ENCODE results near the gene CRNN. TPM values are rescaled to one million over a fixed set of nuclear protein-coding genes. Genes with fewer than 3 reads are reported as not detected.

The CRNN gene
- total and polyA plus RNA-seq, 2 experiments from 2014 or later: not detected

GRCh38 chr1:152380932-152381331, 33.1 kb downstream of the CRNN start:
- H3K27me3 ChIP-seq (replicated peaks; ENCODE audit: insufficient read depth): peaks cover 16% of the 10 kb centered on the region
- H3K9ac ChIP-seq: no peak overlapping the region
- no peaks in the 10 kb centered on the region for H3K79me2 ChIP-seq (ENCODE audit: insufficient read depth)
- H3K4me3 ChIP-seq: no peak overlapping the region
- no peak overlapping the region for H3K27ac ChIP-seq
- DNase-seq: no peak
- no peaks in the 10 kb centered on the region for H3F3A ChIP-seq (ENCODE audit: insufficient read depth)
- H3K9me2 ChIP-seq (ENCODE audit: insufficient read depth): no peaks in the 10 kb centered on the region
- WGBS, 2 experiments (ENCODE audit: low coverage in 1 of 2, low lambda C conversion rate in 2 of 2, missing lambda C conversion rate in 2 of 2): 64 to 71% methylated on average over 16 of the region's 16 CpGs
- no peak for TF ChIP-seq EZH2phosphoT487 (IDR thresholded peaks at IDR 0.05; ENCODE audit: insufficient read depth, low read depth)
- TF ChIP-seq EZH2 (IDR thresholded peaks at IDR 0.05; ENCODE audit: insufficient read depth, poor library complexity, severe bottlenecking): no peak
- H3K9me3 ChIP-seq (ENCODE audit: low read depth): no peaks in the 10 kb centered on the region
- no peak overlapping the region for H3K4me2 ChIP-seq (ENCODE audit: unreplicated experiment)
- no peaks in the 10 kb centered on the region for H4K20me1 ChIP-seq (ENCODE audit: insufficient read depth)
- H3K4me1 ChIP-seq (ENCODE audit: insufficient read depth): no peaks in the 10 kb centered on the region
- in situ Hi-C loops (cut with MboI): no loop called here
- H2AFZ ChIP-seq: no peak overlapping the region
- no peaks in the 10 kb centered on the region for H3K36me3 ChIP-seq (ENCODE audit: low read depth)

DNA sequence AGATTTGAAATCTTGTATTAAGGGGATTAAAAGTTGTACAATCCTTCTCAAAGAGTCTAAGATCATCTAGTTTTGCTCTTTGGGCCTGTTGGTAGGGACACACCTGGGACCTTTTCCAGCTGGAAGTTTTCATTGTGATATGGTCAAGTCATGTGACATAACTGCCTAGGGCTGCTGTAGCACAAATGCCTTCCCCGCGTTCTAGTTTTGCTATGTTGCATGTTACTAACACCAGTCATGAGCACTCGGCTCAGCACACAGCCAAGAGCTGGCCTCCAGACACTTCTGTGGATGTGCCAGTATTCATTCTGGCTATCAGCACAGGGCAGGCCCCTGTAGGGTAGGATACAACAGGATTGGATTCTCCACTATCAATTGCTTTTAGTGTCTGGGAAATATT, 39.6 kb downstream of the CRNN start:
- no peak overlapping the region for H3K4me3 ChIP-seq
- no peak for DNase-seq
- H3K79me2 ChIP-seq (ENCODE audit: insufficient read depth): no peaks in the 10 kb centered on the region
- no peak overlapping the region for H3K9ac ChIP-seq
- no peaks in the 10 kb centered on the region for H3K9me3 ChIP-seq (ENCODE audit: low read depth)
- H3K9me2 ChIP-seq (ENCODE audit: insufficient read depth): no peaks in the 10 kb centered on the region
- WGBS, 2 experiments (ENCODE audit: low coverage in 1 of 2, low lambda C conversion rate in 2 of 2, missing lambda C conversion rate in 2 of 2): 60 to 61% methylated on average over 3 of the region's 3 CpGs
- no peaks in the 10 kb centered on the region for H4K20me1 ChIP-seq (ENCODE audit: insufficient read depth)
- no peak overlapping the region for H3K4me2 ChIP-seq (ENCODE audit: unreplicated experiment)
- in situ Hi-C loops (cut with MboI): no loop called here
- no peak overlapping the region for H3K27ac ChIP-seq
- H3K36me3 ChIP-seq (ENCODE audit: low read depth): no peaks in the 10 kb centered on the region
- H2AFZ ChIP-seq: no peak overlapping the region
- no peaks in the 10 kb centered on the region for H3K4me1 ChIP-seq (ENCODE audit: insufficient read depth)
- no peaks in the 10 kb centered on the region for H3K27me3 ChIP-seq (replicated peaks; ENCODE audit: insufficient read depth)
- no peak for TF ChIP-seq EZH2 (IDR thresholded peaks at IDR 0.05; ENCODE audit: insufficient read depth, poor library complexity, severe bottlenecking)
- no peak for TF ChIP-seq EZH2phosphoT487 (IDR thresholded peaks at IDR 0.05; ENCODE audit: insufficient read depth, low read depth)
- no peaks in the 10 kb centered on the region for H3F3A ChIP-seq (ENCODE audit: insufficient read depth)

- Histone ChIP-seq H3K4me2 (ENCODE audit: unreplicated experiment) (no peak overlapping the region), H4K20me1 (ENCODE audit: insufficient read depth) (no peaks in the 10 kb centered on the region), H3K27ac (no peak overlapping the region), H3K4me1 (ENCODE audit: insufficient read depth) (no peaks in the 10 kb centered on the region), H3K27me3 (replicated peaks; ENCODE audit: insufficient read depth) (no peaks in the 10 kb centered on the region), H3K36me3 (ENCODE audit: low read depth) (no peaks in the 10 kb centered on the region), H3F3A (ENCODE audit: insufficient read depth) (no peaks in the 10 kb centered on the region), H3K79me2 (ENCODE audit: insufficient read depth) (no peaks in the 10 kb centered on the region), H3K4me3 (no peak overlapping the region), H3K9ac (no peak overlapping the region), H2AFZ (no peak overlapping the region), H3K9me3 (ENCODE audit: low read depth) (no peaks in the 10 kb centered on the region), H3K9me2 (ENCODE audit: insufficient read depth) (no peaks in the 10 kb centered on the region)
- in situ Hi-C loops (cut with MboI): no loop called here
- no peak for TF ChIP-seq EZH2 (IDR thresholded peaks at IDR 0.05; ENCODE audit: insufficient read depth, poor library complexity, severe bottlenecking)
- TF ChIP-seq EZH2phosphoT487 (IDR thresholded peaks at IDR 0.05; ENCODE audit: insufficient read depth, low read depth): no peak
- WGBS, 2 experiments (ENCODE audit: low coverage in 1 of 2, low lambda C conversion rate in 2 of 2, missing lambda C conversion rate in 2 of 2): 33 to 55% methylated on average over 1 of the region's 1 CpG
- no peak for DNase-seq
These were observed 41.4 kb downstream of the CRNN start for GRCh38 chr1:152372672-152373071.

DNA sequence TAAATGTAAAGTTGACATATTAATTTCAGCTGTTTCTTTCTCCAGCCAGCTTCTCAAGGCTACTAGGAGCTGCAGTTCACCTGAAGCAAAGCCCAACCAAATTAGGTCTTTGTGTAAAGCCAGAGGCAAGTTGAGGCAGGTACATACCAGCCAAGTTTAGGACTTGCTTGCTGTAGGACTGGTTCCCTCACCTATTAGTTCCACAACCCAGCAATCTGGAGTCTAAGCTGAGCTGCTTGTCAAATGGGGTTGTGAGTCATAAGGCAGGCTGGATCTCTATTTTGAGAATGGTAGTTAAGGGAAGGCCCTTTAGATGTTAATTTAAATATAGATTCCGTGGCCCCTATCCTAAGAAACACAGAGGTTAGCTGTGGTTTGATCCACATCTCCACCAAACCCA, 46.6 kb downstream of the CRNN start:
- no peaks in the 10 kb centered on the region for H3K36me3 ChIP-seq (ENCODE audit: low read depth)
- no peaks in the 10 kb centered on the region for H3K79me2 ChIP-seq (ENCODE audit: insufficient read depth)
- H3K9me3 ChIP-seq (ENCODE audit: low read depth): no peaks in the 10 kb centered on the region
- WGBS, 2 experiments (ENCODE audit: low coverage in 1 of 2, low lambda C conversion rate in 2 of 2, missing lambda C conversion rate in 2 of 2): 21 to 24% methylated on average over 1 of the region's 1 CpG
- no peaks in the 10 kb centered on the region for H3K9me2 ChIP-seq (ENCODE audit: insufficient read depth)
- no peaks in the 10 kb centered on the region for H3K27me3 ChIP-seq (replicated peaks; ENCODE audit: insufficient read depth)
- H3K4me2 ChIP-seq (ENCODE audit: unreplicated experiment): no peak overlapping the region
- no peaks in the 10 kb centered on the region for H4K20me1 ChIP-seq (ENCODE audit: insufficient read depth)
- H3K4me1 ChIP-seq (ENCODE audit: insufficient read depth): peaks cover 14% of the 10 kb centered on the region; the same call in 1 of the 2 replicates
- no peak for TF ChIP-seq EZH2phosphoT487 (IDR thresholded peaks at IDR 0.05; ENCODE audit: insufficient read depth, low read depth)
- TF ChIP-seq EZH2 (IDR thresholded peaks at IDR 0.05; ENCODE audit: insufficient read depth, poor library complexity, severe bottlenecking): no peak
- H3K27ac ChIP-seq: no peak overlapping the region
- H3F3A ChIP-seq (ENCODE audit: insufficient read depth): 0 out of 2 replicates have a peak, but pooled peaks cover 4% of the 10 kb centered on the region
- H3K9ac ChIP-seq: no peak overlapping the region
- H3K4me3 ChIP-seq: no peak overlapping the region
- no peak for DNase-seq
- in situ Hi-C loops (cut with MboI): loop anchor here (5.0 kb wide), 1 partner anchor 50 kb away; no protein-coding TSS in a partner anchor
- H2AFZ ChIP-seq: no peak overlapping the region

GRCh38 chr1:152359906-152360305, 54.2 kb downstream of the CRNN start, which contains the start of gene FLG2:
Gene FLG2, minus strand, starts transcription at chr1:152360006. Its CDS starts 1,122 bp downstream, at chr1:152358884.
- Histone ChIP-seq H3K27me3 (replicated peaks; ENCODE audit: insufficient read depth) (no peaks in the 10 kb centered on the region), H3K4me3 (no peak within 1 kb of the TSS), H3K36me3 (ENCODE audit: low read depth) (no peaks in the 10 kb centered on the region), H3K9me2 (ENCODE audit: insufficient read depth) (no peaks in the 10 kb centered on the region), H3F3A (ENCODE audit: insufficient read depth) (no peaks in the 10 kb centered on the region), H3K79me2 (ENCODE audit: insufficient read depth) (no peaks in the 10 kb centered on the region), H2AFZ (no peak within 1 kb of the TSS), H3K4me2 (ENCODE audit: unreplicated experiment) (no peak within 1 kb of the TSS), H3K9me3 (ENCODE audit: low read depth) (no peaks in the 10 kb centered on the region), H3K27ac (no peak within 1 kb of the TSS), H3K9ac (no peak within 1 kb of the TSS), H3K4me1 (ENCODE audit: insufficient read depth) (peaks cover 8% of the 10 kb centered on the region; the same call in 1 of the 2 replicates), H4K20me1 (ENCODE audit: insufficient read depth) (no peaks in the 10 kb centered on the region)
- WGBS, 2 experiments (ENCODE audit: low coverage in 1 of 2, low lambda C conversion rate in 2 of 2, missing lambda C conversion rate in 2 of 2): 58 to 77% methylated on average over 2 of the region's 2 CpGs
- no peak for TF ChIP-seq EZH2phosphoT487 (IDR thresholded peaks at IDR 0.05; ENCODE audit: insufficient read depth, low read depth)
- no peak for TF ChIP-seq EZH2 (IDR thresholded peaks at IDR 0.05; ENCODE audit: insufficient read depth, poor library complexity, severe bottlenecking)
- in situ Hi-C loops (cut with MboI): no loop called here
- no peak for DNase-seq

Small RNAs within 50 kb of the gene (small RNA-seq; reads per million reads assigned to genes)
- not detected for gene HMGN3P1 (ENCODE audit: low read depth, low replicate concordance)

Other genes with a start within 250 kb of the CRNN start
- gene HRNR, start 190.1 kb downstream of the CRNN start, total RNA-seq (2014; rRNA removed; shearing (Covaris generic)): not detected in 2 replicates
- 0.05 TPM in 1 of 2 replicates, not detected in the other for gene HRNR, start 190.1 kb downstream of the CRNN start, polyA plus RNA-seq (2016; fragmentation: Nextera tagmentation; extraction: Ambion mirVana)
- gene FLG, start 89.0 kb downstream of the CRNN start, total RNA-seq (2014; rRNA removed; shearing (Covaris generic)): 2.9 and 3.0 TPM in 2 replicates
- 1.6 and 1.7 TPM in 2 replicates for gene FLG, start 89.0 kb downstream of the CRNN start, polyA plus RNA-seq (2016; fragmentation: Nextera tagmentation; extraction: Ambion mirVana)
- not detected in 2 replicates for gene FLG2, start 54.3 kb downstream of the CRNN start, total RNA-seq (2014; rRNA removed; shearing (Covaris generic))
- gene FLG2, start 54.3 kb downstream of the CRNN start, polyA plus RNA-seq (2016; fragmentation: Nextera tagmentation; extraction: Ambion mirVana): not detected in 2 replicates
- not detected in 2 replicates for gene LCE5A, start 96.5 kb upstream of the CRNN start, total RNA-seq (2014; rRNA removed; shearing (Covaris generic))
- not detected in 2 replicates for gene LCE5A, start 96.5 kb upstream of the CRNN start, polyA plus RNA-seq (2016; fragmentation: Nextera tagmentation; extraction: Ambion mirVana)
- gene CRCT1, start 100.2 kb upstream of the CRNN start, total RNA-seq (2014; rRNA removed; shearing (Covaris generic)): not detected in 2 replicates
- gene CRCT1, start 100.2 kb upstream of the CRNN start, polyA plus RNA-seq (2016; fragmentation: Nextera tagmentation; extraction: Ambion mirVana): not detected in 2 replicates
- not detected in 2 replicates for gene LCE3E, start 152.5 kb upstream of the CRNN start, total RNA-seq (2014; rRNA removed; shearing (Covaris generic))
- gene LCE3E, start 152.5 kb upstream of the CRNN start, polyA plus RNA-seq (2016; fragmentation: Nextera tagmentation; extraction: Ambion mirVana): not detected in 2 replicates
- 0.51 TPM in 1 of 2 replicates, not detected in the other for gene LCE3D, start 166.3 kb upstream of the CRNN start, total RNA-seq (2014; rRNA removed; shearing (Covaris generic))
- 0.33 and 1.0 TPM in 2 replicates for gene LCE3D, start 166.3 kb upstream of the CRNN start, polyA plus RNA-seq (2016; fragmentation: Nextera tagmentation; extraction: Ambion mirVana)
- not detected in 2 replicates for gene LCE3C, start 186.0 kb upstream of the CRNN start, total RNA-seq (2014; rRNA removed; shearing (Covaris generic))
- gene LCE3C, start 186.0 kb upstream of the CRNN start, polyA plus RNA-seq (2016; fragmentation: Nextera tagmentation; extraction: Ambion mirVana): not detected in 2 replicates
- gene LCE3B, start 199.5 kb upstream of the CRNN start, total RNA-seq (2014; rRNA removed; shearing (Covaris generic)): not detected in 2 replicates
- not detected in 2 replicates for gene LCE3B, start 199.5 kb upstream of the CRNN start, polyA plus RNA-seq (2016; fragmentation: Nextera tagmentation; extraction: Ambion mirVana)
- gene LCE3A, start 208.8 kb upstream of the CRNN start, total RNA-seq (2014; rRNA removed; shearing (Covaris generic)): not detected in 2 replicates
- gene LCE3A, start 208.8 kb upstream of the CRNN start, polyA plus RNA-seq (2016; fragmentation: Nextera tagmentation; extraction: Ambion mirVana): 1.4 TPM in 1 of 2 replicates, not detected in the other
- not detected in 2 replicates for gene LCE2D, start 249.1 kb upstream of the CRNN start, total RNA-seq (2014; rRNA removed; shearing (Covaris generic))
- not detected in 2 replicates for gene LCE2D, start 249.1 kb upstream of the CRNN start, polyA plus RNA-seq (2016; fragmentation: Nextera tagmentation; extraction: Ambion mirVana)

All from GM23248 (cell line).